ENCODE results near the gene ACTR3. TPM values are rescaled to one million over a fixed set of nuclear protein-coding genes. Genes with fewer than 3 reads are reported as not detected.

ACTR3 gene
- total and polyA plus RNA-seq, 2 of the 4 experiments (the other 2 are of a cell fraction), result 246 to 307 TPM

DNA sequence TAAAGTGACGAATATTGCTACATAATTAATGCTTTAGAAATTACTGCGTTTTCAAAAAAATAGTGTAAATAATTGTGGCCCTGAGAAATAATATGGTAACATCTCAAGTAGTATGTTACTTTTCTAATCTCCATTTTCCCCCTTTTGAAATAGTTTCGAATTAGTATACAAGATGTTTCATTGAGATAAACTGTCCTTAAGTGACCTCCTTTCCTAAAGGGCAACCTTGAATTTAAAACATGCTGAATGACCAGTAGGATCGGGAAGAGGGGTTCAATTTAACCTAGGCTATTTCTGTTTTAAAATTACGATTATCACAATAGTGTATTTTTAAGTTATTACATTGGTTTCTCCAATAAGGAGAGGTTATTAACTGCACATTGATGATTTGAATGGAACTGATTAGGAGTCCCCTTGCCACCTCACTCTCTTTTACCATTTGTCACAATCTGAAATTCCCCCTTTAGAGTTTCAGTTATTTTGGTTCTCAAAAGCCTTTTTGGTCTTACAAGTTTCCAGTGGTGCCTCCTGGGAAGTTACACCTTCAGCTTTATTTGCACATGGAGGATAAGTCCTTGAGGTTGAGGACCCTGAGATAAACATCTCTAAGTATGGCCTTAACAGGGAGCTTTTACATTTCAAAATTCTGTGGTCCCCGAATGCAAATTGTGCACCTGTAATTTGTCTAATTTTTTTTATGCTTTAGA lies 2.3 kb downstream of the ACTR3 start (continued):
- TF ChIP-seq, protein P1, sequence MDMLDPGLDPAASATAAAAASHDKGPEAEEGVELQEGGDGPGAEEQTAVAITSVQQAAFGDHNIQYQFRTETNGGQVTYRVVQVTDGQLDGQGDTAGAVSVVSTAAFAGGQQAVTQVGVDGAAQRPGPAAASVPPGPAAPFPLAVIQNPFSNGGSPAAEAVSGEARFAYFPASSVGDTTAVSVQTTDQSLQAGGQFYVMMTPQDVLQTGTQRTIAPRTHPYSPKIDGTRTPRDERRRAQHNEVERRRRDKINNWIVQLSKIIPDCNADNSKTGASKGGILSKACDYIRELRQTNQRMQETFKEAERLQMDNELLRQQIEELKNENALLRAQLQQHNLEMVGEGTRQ (IDR thresholded peaks at IDR 0.05; ENCODE audit: low read depth, low read length), result no peak

DNA sequence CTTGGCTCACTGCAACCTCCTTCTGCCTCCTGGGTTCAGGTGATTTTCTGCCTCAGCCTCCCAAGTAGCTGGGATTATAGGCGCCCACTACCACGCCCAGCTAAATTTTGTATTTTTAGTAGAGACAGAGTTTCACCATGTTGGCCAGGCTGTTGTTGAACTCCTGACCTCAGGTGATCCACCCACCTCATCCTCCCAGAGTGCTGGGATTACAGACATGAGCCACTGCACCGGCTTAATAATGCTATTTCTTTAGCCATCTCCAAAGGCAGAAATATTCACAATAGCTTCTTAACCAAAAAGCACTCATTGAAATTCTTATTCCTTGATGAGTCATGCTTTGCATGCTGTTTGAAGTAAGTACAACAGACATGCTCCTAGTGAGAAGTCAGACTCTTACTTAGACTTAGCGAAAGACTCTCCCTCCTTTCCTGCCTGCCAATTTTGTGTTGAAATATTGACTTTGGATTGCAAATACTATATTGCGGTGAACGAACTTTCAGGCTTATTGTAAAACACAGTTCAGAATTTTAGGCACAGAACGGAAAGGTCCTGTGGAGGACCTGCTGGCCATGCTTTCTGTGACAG lies 4.4 kb downstream of the ACTR3 start:
- Histone ChIP-seq H3K9me3 (ENCODE audit: control insufficient read depth, insufficient read depth, low read length) (no peaks in the 10 kb centered on the region), H3K9me1 (ENCODE audit: insufficient read depth, low read length) (peaks cover 10% of the 10 kb centered on the region), H3K14ac (replicated peaks; ENCODE audit: low read depth, low read length) (no peak overlapping the region), H2AFZ (replicated peaks; ENCODE audit: low read length, poor library complexity) (no peak overlapping the region), H3K36me3 (ENCODE audit: control insufficient read depth, insufficient read depth, low read length) (peaks cover 7% of the 10 kb centered on the region), H3K9ac (ENCODE audit: low read depth, low read length) (peak overlapping the region; percentile 5; the same call in 1 of the 2 replicates), H2BK15ac (ENCODE audit: low read depth, low read length) (no peak overlapping the region), H2BK20ac (ENCODE audit: low read depth, low read length) (no peak overlapping the region), H4K91ac (ENCODE audit: insufficient read depth, low read depth, low read length) (no peak overlapping the region), H3K18ac (ENCODE audit: low read depth, low read length) (no peak overlapping the region), H3K23ac (ENCODE audit: low read depth, low read length) (no peak overlapping the region), H2AK5ac (ENCODE audit: low read depth, low read length) (no peak overlapping the region), H4K20me1 (ENCODE audit: insufficient read depth, low read length) (peaks cover 68% of the 10 kb centered on the region), H2AK9ac (replicated peaks; ENCODE audit: low read depth, low read length, poor library complexity) (no peak overlapping the region), H3K79me1 (ENCODE audit: low read depth in 1 of 2, low read length in 2 of 2) (peaks cover 0 to 12% of the 10 kb centered on the region in 2 experiments; a peak in 2 of 4 replicates), H2BK5ac (ENCODE audit: low read depth, low read length, poor library complexity, severe bottlenecking) (peak overlapping the region; percentile 61), H3K27ac (ENCODE audit: insufficient read depth, low read length) (peak overlapping the region; percentile 15; the same call in 1 of the 2 replicates), H4K5ac (ENCODE audit: low read depth, low read length) (no peak overlapping the region), H3K4me1 (ENCODE audit: control insufficient read depth, insufficient read depth, low read length) (peaks cover 13% of the 10 kb centered on the region), H2BK120ac (ENCODE audit: low read depth, low read length) (no peak overlapping the region), H3K27me3 (ENCODE audit: control insufficient read depth, insufficient read depth, low read length) (no peaks in the 10 kb centered on the region), H3K4me2 (ENCODE audit: low read depth, low read length) (peak overlapping the region; percentile 52), H4K8ac (ENCODE audit: low read depth in 2 of 2, low read length in 2 of 2) (no peak overlapping the region), H3K56ac (ENCODE audit: extremely low read depth, insufficient read depth, low read length) (no peak overlapping the region), H3K4me3 (ENCODE audit: insufficient read depth, low read depth, low read length) (no peak overlapping the region), H3K4ac (ENCODE audit: low read depth, low read length) (no peak overlapping the region)
- DNase-seq (peak; percentile 93), ATAC-seq (ENCODE audit: low read depth) (peak; percentile 4)
- intact Hi-C loops (cut with micrococcal nuclease) (no loop called here), dilution Hi-C loops (cut with HindIII; ENCODE audit: low sequenced_read_pairs, unreplicated experiment) (no loop called here), in situ Hi-C loops (cut with MboI; ENCODE audit: low sequenced_read_pairs) (no loop called here)
- ChIA-PET CTCF (interaction anchor here (0.6 kb wide), 1 partner anchor 192 kb away, joined by 3 read pairs; no protein-coding TSS in a partner anchor), POLR2A (ENCODE audit: unreplicated experiment) (interaction anchor here (0.8 kb wide), 1 partner anchor 138 kb away, joined by 3 read pairs; the partner anchor contains the start of gene SLC35F5)
- no TSS peak for BruUV-seq (replicated peaks)
- WGBS, 2 experiments (ENCODE audit: extremely low coverage in 2 of 2, insufficient read length in 1 of 2), result no CpG with 5 or more reads among the region's 7 CpGs
- 0 out of 2 replicates have a peak, but pooled peaks have one; percentile 6 for TF ChIP-seq MAFK (IDR thresholded peaks at IDR 0.05; ENCODE audit: low read depth, low read length)
- TF ChIP-seq, protein P1 (IDR thresholded peaks at IDR 0.05; ENCODE audit: low read depth, low read length), result no peak
- TF ChIP-seq, protein P2, sequence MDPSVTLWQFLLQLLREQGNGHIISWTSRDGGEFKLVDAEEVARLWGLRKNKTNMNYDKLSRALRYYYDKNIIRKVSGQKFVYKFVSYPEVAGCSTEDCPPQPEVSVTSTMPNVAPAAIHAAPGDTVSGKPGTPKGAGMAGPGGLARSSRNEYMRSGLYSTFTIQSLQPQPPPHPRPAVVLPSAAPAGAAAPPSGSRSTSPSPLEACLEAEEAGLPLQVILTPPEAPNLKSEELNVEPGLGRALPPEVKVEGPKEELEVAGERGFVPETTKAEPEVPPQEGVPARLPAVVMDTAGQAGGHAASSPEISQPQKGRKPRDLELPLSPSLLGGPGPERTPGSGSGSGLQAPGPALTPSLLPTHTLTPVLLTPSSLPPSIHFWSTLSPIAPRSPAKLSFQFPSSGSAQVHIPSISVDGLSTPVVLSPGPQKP (IDR thresholded peaks at IDR 0.05; ENCODE audit: borderline replicate concordance, low read depth, low read length), result no peak
- peak; percentile 95 for TF ChIP-seq MXI1 (IDR thresholded peaks at IDR 0.05; ENCODE audit: borderline replicate concordance, low read depth, low read length)
- peak; percentile 76; the same call in 1 of the 2 replicates for TF ChIP-seq NFE2L2 (IDR thresholded peaks at IDR 0.05; ENCODE audit: low read depth, low read length)
- TF ChIP-seq, protein P3, sequence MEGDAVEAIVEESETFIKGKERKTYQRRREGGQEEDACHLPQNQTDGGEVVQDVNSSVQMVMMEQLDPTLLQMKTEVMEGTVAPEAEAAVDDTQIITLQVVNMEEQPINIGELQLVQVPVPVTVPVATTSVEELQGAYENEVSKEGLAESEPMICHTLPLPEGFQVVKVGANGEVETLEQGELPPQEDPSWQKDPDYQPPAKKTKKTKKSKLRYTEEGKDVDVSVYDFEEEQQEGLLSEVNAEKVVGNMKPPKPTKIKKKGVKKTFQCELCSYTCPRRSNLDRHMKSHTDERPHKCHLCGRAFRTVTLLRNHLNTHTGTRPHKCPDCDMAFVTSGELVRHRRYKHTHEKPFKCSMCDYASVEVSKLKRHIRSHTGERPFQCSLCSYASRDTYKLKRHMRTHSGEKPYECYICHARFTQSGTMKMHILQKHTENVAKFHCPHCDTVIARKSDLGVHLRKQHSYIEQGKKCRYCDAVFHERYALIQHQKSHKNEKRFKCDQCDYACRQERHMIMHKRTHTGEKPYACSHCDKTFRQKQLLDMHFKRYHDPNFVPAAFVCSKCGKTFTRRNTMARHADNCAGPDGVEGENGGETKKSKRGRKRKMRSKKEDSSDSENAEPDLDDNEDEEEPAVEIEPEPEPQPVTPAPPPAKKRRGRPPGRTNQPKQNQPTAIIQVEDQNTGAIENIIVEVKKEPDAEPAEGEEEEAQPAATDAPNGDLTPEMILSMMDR (conservative IDR thresholded peaks at IDR 0.05; ENCODE audit: low read depth, low read length), result no peak
- no peak for TF ChIP-seq SMC3 (IDR thresholded peaks at IDR 0.05; ENCODE audit: low read depth, low read length)
- no peak for TF ChIP-seq RFX5 (IDR thresholded peaks at IDR 0.05; ENCODE audit: low read depth, low read length)
- TF ChIP-seq CHD1 (IDR thresholded peaks at IDR 0.05; ENCODE audit: low read depth, low read length), result no peak
